Measurements from ENCODE around the gene CERS4.

DNA sequence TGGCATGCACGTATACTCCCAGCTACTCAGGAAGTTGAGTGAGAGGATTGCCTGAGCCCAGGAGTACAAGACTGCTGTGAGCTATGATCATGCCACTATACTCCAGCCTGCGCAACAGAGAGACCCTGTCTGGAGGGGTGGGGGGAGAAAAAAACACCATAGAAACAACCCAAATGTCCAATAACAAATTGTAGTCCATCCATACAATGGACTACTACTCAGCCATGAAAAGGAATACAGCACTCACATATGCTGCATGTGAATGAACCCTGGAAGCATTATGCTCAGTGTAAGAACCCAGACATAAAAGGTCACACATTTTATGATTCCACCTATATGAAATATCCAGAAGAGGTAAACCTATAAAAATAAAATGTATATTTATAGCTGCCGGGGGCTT, 56.7 kb downstream of the CERS4 start:
- TF ChIP-seq, protein P1, sequence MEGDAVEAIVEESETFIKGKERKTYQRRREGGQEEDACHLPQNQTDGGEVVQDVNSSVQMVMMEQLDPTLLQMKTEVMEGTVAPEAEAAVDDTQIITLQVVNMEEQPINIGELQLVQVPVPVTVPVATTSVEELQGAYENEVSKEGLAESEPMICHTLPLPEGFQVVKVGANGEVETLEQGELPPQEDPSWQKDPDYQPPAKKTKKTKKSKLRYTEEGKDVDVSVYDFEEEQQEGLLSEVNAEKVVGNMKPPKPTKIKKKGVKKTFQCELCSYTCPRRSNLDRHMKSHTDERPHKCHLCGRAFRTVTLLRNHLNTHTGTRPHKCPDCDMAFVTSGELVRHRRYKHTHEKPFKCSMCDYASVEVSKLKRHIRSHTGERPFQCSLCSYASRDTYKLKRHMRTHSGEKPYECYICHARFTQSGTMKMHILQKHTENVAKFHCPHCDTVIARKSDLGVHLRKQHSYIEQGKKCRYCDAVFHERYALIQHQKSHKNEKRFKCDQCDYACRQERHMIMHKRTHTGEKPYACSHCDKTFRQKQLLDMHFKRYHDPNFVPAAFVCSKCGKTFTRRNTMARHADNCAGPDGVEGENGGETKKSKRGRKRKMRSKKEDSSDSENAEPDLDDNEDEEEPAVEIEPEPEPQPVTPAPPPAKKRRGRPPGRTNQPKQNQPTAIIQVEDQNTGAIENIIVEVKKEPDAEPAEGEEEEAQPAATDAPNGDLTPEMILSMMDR (IDR thresholded peaks at IDR 0.05; ENCODE audit: extremely low read depth in 1 of 2, insufficient read depth in 1 of 2, low read depth in 1 of 2, low read length in 2 of 2), result no peak
- no peak for TF ChIP-seq GATA2 (IDR thresholded peaks at IDR 0.05; ENCODE audit: insufficient read depth, insufficient read length, low read depth, low read length)
- no peak for TF ChIP-seq POLR2A (IDR thresholded peaks at IDR 0.05; ENCODE audit: low read depth, low read length)
- TF ChIP-seq POLR2AphosphoS5 (IDR thresholded peaks at IDR 0.05; ENCODE audit: insufficient read depth, low read depth, low read length), result no peak
